Chondrocyte (in vitro differentiated cells): ENCODE data around the gene SLC41A3. TPM values are rescaled to one million over a fixed set of nuclear protein-coding genes. Genes with fewer than 3 reads are reported as not detected.
A peak's percentile ranks its signal among the peaks of the same experiment; 100 is the strongest.

Source experiments
- DNase-seq: peaks from one replicate; pipeline ENCODE4 v3.0.0; 2021; ENCODE audit warnings: mixed read lengths, low spot score
- H3K27ac Mint-ChIP-seq: one replicate; pipeline ENCODE4 v1.8.0; 2021; ENCODE audit warnings: mild to moderate bottlenecking, moderate library complexity, mixed read lengths; ENCODE audit not compliant: unreplicated experiment
- H3K27me3 Mint-ChIP-seq: 2 replicates; pipeline ENCODE4 v1.8.0; 2021; ENCODE audit warnings: low read depth, mixed read lengths
- H3K36me3 Mint-ChIP-seq: 2 replicates; pipeline ENCODE4 v1.8.0; 2021; ENCODE audit warnings: low read depth, mixed read lengths
- H3K4me1 Mint-ChIP-seq: 2 replicates; pipeline ENCODE4 v1.8.0; 2021; ENCODE audit warnings: low read depth, mild to moderate bottlenecking, mixed read lengths
- H3K4me3 Mint-ChIP-seq: one replicate; pipeline ENCODE4 v1.8.0; 2021; ENCODE audit warnings: mild to moderate bottlenecking, moderate library complexity, mixed read lengths; ENCODE audit not compliant: unreplicated experiment
- H3K9me3 Mint-ChIP-seq: 2 replicates; pipeline ENCODE4 v1.8.0; 2021; ENCODE audit warnings: low read depth, mixed read lengths
- CTCF ChIP-seq: fragments of 200-600 bp; sonication (generic); IDR thresholded peaks from 2 replicates; pipeline ENCODE4 v1.5.0; 2021; ENCODE audit warnings: antibody characterized with exemption, mild to moderate bottlenecking, moderate library complexity
- total RNA-seq: library from RNA; stranded (reverse); gene quantifications from 3 replicates; pipeline ENCODE4 v1.2.1, GENCODE V29; 2021

The SLC41A3 gene
- total RNA-seq, 1 donor from 2014 or later, result 43.2 TPM

- no peaks in the 10 kb centered on the region for H3K27me3 Mint-ChIP-seq
- TF ChIP-seq CTCF, result no peak
- peaks cover 5% of the 10 kb centered on the region for H3K9me3 Mint-ChIP-seq
- peaks cover 14% of the 10 kb centered on the region for H3K4me1 Mint-ChIP-seq
- H3K4me3 Mint-ChIP-seq, result peak overlapping the region; percentile 81
- H3K36me3 Mint-ChIP-seq, result no peaks in the 10 kb centered on the region
- peak overlapping the region; percentile 54 for H3K27ac Mint-ChIP-seq
- DNase-seq, result no peak
Observed at GRCh38 chr3:126083138-126083445, 832 bp downstream of the SLC41A3 start.

GRCh38 chr3:126082362-126083137 lies 1.4 kb downstream of the SLC41A3 start:
- H3K36me3 Mint-ChIP-seq, result no peaks in the 10 kb centered on the region
- H3K27me3 Mint-ChIP-seq, result no peaks in the 10 kb centered on the region
- H3K4me3 Mint-ChIP-seq, result peak overlapping the region; percentile 81
- TF ChIP-seq CTCF, result no peak
- DNase-seq, result no peak
- peaks cover 14% of the 10 kb centered on the region for H3K4me1 Mint-ChIP-seq
- H3K9me3 Mint-ChIP-seq, result peaks cover 5% of the 10 kb centered on the region
- peak overlapping the region; percentile 54 for H3K27ac Mint-ChIP-seq

- no peak for DNase-seq
- Mint-ChIP-seq H3K4me3 (no peak overlapping the region), H3K36me3 (no peaks in the 10 kb centered on the region), H3K9me3 (peaks cover 3% of the 10 kb centered on the region), H3K27ac (no peak overlapping the region), H3K27me3 (no peaks in the 10 kb centered on the region), H3K4me1 (peaks cover 14% of the 10 kb centered on the region)
- TF ChIP-seq CTCF, result peak; percentile 58
Observed at GRCh38 chr3:126081618-126082361, 2.1 kb downstream of the SLC41A3 start.

- DNase-seq, result no peak
- no peak for TF ChIP-seq CTCF
- Mint-ChIP-seq H3K4me3 (no peak overlapping the region), H3K4me1 (peaks cover 14% of the 10 kb centered on the region), H3K9me3 (peaks cover 3% of the 10 kb centered on the region), H3K36me3 (no peaks in the 10 kb centered on the region), H3K27ac (no peak overlapping the region), H3K27me3 (no peaks in the 10 kb centered on the region)
Observed at GRCh38 chr3:126080970-126081369, 3.0 kb downstream of the SLC41A3 start.

GRCh38 chr3:126078866-126079265 lies 5.1 kb downstream of the SLC41A3 start:
- no peak for TF ChIP-seq CTCF
- no peaks in the 10 kb centered on the region for H3K36me3 Mint-ChIP-seq
- no peak overlapping the region for H3K27ac Mint-ChIP-seq
- no peak overlapping the region for H3K4me3 Mint-ChIP-seq
- no peak for DNase-seq
- H3K4me1 Mint-ChIP-seq, result peaks cover 6% of the 10 kb centered on the region
- peaks cover 7% of the 10 kb centered on the region for H3K9me3 Mint-ChIP-seq
- H3K27me3 Mint-ChIP-seq, result no peaks in the 10 kb centered on the region
